ENCODE results near the gene GPN2. TPM values are rescaled to one million over a fixed set of nuclear protein-coding genes. Genes with fewer than 3 reads are reported as not detected.

The GPN2 gene
- total RNA-seq, 1 experiment from 2014 or later = 30.6 TPM

DNA sequence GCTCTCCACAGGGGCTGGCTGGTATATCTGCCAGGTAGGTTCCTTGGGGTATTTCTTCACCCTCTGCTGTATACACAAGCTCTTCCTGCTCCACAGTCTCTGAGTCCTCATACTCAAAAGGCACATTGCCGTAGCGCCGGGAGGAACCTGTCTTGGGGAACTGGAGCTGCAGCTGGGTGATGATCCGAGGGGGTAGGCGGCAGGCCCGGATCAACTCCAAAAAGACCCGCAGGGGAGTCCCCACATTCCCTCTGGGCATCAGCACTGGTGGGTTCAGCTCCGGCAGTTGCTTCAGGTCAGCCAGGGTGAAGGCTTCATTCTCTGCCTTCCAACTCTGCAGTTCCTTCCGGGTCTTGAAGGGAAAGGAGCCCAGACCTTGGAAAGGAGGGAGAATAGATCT, 7.3 kb upstream of the GPN2 start:
- intact Hi-C loops (cut with micrococcal nuclease; ENCODE audit: unreplicated experiment) = no loop called here
- no TSS peak for BruUV-seq (replicated peaks)
- Histone ChIP-seq H3K36me3 (ENCODE audit: low read depth) (no peaks in the 10 kb centered on the region), H3K27ac (no peak overlapping the region), H3K4me3 (no peak overlapping the region), H3F3A (ENCODE audit: insufficient read depth, low read depth) (peaks cover 13% of the 10 kb centered on the region; the same call in 1 of the 2 replicates), H3K27me3 (ENCODE audit: insufficient read depth, low read depth) (no peaks in the 10 kb centered on the region), H3K9me2 (ENCODE audit: insufficient read depth) (no peaks in the 10 kb centered on the region), H3K4me1 (replicated peaks; ENCODE audit: insufficient read depth) (peaks cover 15% of the 10 kb centered on the region; the same call in 1 of the 2 replicates), H3K9me3 (ENCODE audit: insufficient read depth, low read depth) (no peaks in the 10 kb centered on the region), H2AFZ (no peak overlapping the region), H3K4me2 (no peak overlapping the region), H4K20me1 (ENCODE audit: insufficient read depth) (no peaks in the 10 kb centered on the region), H3K79me2 (ENCODE audit: low read depth) (peaks cover 22% of the 10 kb centered on the region)
- POLR2A ChIA-PET (ENCODE audit: unreplicated experiment) = no interaction called here
- TF ChIP-seq, protein P1, sequence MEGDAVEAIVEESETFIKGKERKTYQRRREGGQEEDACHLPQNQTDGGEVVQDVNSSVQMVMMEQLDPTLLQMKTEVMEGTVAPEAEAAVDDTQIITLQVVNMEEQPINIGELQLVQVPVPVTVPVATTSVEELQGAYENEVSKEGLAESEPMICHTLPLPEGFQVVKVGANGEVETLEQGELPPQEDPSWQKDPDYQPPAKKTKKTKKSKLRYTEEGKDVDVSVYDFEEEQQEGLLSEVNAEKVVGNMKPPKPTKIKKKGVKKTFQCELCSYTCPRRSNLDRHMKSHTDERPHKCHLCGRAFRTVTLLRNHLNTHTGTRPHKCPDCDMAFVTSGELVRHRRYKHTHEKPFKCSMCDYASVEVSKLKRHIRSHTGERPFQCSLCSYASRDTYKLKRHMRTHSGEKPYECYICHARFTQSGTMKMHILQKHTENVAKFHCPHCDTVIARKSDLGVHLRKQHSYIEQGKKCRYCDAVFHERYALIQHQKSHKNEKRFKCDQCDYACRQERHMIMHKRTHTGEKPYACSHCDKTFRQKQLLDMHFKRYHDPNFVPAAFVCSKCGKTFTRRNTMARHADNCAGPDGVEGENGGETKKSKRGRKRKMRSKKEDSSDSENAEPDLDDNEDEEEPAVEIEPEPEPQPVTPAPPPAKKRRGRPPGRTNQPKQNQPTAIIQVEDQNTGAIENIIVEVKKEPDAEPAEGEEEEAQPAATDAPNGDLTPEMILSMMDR (conservative IDR thresholded peaks at IDR 0.05) = no peak
- no peak for TF ChIP-seq EZH2 (IDR thresholded peaks at IDR 0.05; ENCODE audit: low read depth)
- no peak for DNase-seq
- CTCF ChIA-PET = interaction anchor here (0.7 kb wide), 1 partner anchor 773 kb away, joined by 4 read pairs; no protein-coding TSS in a partner anchor

DNA sequence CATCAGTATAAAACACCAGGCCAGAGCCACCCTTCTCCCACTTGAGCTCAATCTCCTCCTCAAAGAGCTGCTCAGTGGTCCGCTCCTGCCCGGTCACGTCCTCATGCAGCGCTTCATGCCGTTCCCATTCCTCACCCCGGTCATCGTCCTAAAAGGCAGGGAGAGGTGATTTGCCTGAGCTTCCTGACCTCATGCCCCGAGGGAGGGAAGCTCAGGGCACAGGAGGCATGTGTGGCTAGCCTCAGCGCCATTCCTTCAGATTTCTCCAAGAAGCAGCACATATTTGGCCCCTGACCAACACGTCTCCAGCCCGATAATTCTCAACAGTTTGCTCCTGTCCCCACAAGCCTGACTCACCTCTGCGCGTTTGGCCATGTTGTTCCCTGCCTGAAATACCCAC, 4.2 kb upstream of the GPN2 start:
- Histone ChIP-seq H3K9me2 (ENCODE audit: insufficient read depth) (no peaks in the 10 kb centered on the region), H3K27ac (no peak overlapping the region), H4K20me1 (ENCODE audit: insufficient read depth) (no peaks in the 10 kb centered on the region), H2AFZ (no peak overlapping the region), H3K9me3 (ENCODE audit: insufficient read depth, low read depth) (no peaks in the 10 kb centered on the region), H3K36me3 (ENCODE audit: low read depth) (no peaks in the 10 kb centered on the region), H3F3A (ENCODE audit: insufficient read depth, low read depth) (peaks cover 8% of the 10 kb centered on the region; the same call in 1 of the 2 replicates), H3K4me2 (no peak overlapping the region), H3K4me1 (replicated peaks; ENCODE audit: insufficient read depth) (peaks cover 9% of the 10 kb centered on the region; the same call in 1 of the 2 replicates), H3K27me3 (ENCODE audit: insufficient read depth, low read depth) (no peaks in the 10 kb centered on the region), H3K4me3 (no peak overlapping the region), H3K79me2 (ENCODE audit: low read depth) (peaks cover 18% of the 10 kb centered on the region)
- ChIA-PET CTCF (no interaction called here), POLR2A (ENCODE audit: unreplicated experiment) (interaction anchor here (0.5 kb wide), 1 partner anchor 372 kb away, joined by 3 read pairs; no protein-coding TSS in a partner anchor)
- intact Hi-C loops (cut with micrococcal nuclease; ENCODE audit: unreplicated experiment) = no loop called here
- no TSS peak for BruUV-seq (replicated peaks)
- no peak for DNase-seq
- TF ChIP-seq, protein P1 (conservative IDR thresholded peaks at IDR 0.05) = no peak
- TF ChIP-seq EZH2 (IDR thresholded peaks at IDR 0.05; ENCODE audit: low read depth) = no peak

DNA sequence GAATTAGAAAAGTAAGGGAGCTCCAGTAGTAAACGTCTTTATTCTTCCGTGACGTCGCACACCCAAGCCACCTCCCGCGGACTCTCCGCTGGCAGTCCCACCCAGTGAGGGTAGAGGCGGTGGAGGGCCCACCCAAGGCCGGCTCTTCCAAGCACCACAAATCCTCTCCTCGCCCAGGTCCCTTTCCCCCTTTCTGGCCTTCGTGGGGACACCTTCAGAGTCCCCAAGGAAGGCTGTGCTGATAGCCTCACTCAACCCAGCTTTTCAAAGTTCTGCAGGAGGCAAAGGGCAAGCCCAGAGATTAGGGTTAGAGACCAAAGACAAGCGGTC, 349 bp upstream of the GPN2 start:
- peak overlapping the region; percentile 93 for H3K4me2 ChIP-seq
- peak overlapping the region; percentile 67 for H2AFZ ChIP-seq
- DNase-seq = no peak
- 0 out of 2 replicates have a peak, but pooled peaks cover 10% of the 10 kb centered on the region for H3K4me1 ChIP-seq (replicated peaks; ENCODE audit: insufficient read depth)
- ChIA-PET POLR2A (ENCODE audit: unreplicated experiment) (interaction anchor here (0.6 to 0.9 kb wide), 3 partner anchors 10 to 257 kb away, joined by 3 read pairs; partner anchors contain the start of gene GPATCH3), CTCF (interaction anchor here (0.6 kb wide), 1 partner anchor 409 kb away, joined by 3 read pairs; no protein-coding TSS in a partner anchor)
- TSS peak; percentile 84 for BruUV-seq (replicated peaks)
- peaks cover 19% of the 10 kb centered on the region for H3K79me2 ChIP-seq (ENCODE audit: low read depth)
- intact Hi-C loops (cut with micrococcal nuclease; ENCODE audit: unreplicated experiment) = loop anchor here (2.0 kb wide), 1 partner anchor 30 kb away; the partner anchor contains the start of gene NUDC
- no peaks in the 10 kb centered on the region for H3K27me3 ChIP-seq (ENCODE audit: insufficient read depth, low read depth)
- 0 out of 2 replicates have a peak overlapping the region, but pooled peaks have one; percentile 62 for H3K27ac ChIP-seq
- H3K4me3 ChIP-seq = peak overlapping the region; percentile 65; the same call in 1 of the 2 replicates
- no peak for TF ChIP-seq EZH2 (IDR thresholded peaks at IDR 0.05; ENCODE audit: low read depth)
- TF ChIP-seq, protein P1 (conservative IDR thresholded peaks at IDR 0.05) = no peak
- H3K36me3 ChIP-seq (ENCODE audit: low read depth) = no peaks in the 10 kb centered on the region; the same call in 1 of the 2 replicates
- H3K9me2 ChIP-seq (ENCODE audit: insufficient read depth) = no peaks in the 10 kb centered on the region
- no peaks in the 10 kb centered on the region for H3K9me3 ChIP-seq (ENCODE audit: insufficient read depth, low read depth)
- H3F3A ChIP-seq (ENCODE audit: insufficient read depth, low read depth) = peaks cover 8% of the 10 kb centered on the region; the same call in 1 of the 2 replicates
- H4K20me1 ChIP-seq (ENCODE audit: insufficient read depth) = no peaks in the 10 kb centered on the region

Measured in PC-9 (cell line).